Measurements from ENCODE around the gene NMB.
"Not testable (repeated sequence)": the region's sequence is repeated elsewhere in the genome, so short reads cannot be mapped to it uniquely, and the experiment has no call there.

NMB gene

DNA sequence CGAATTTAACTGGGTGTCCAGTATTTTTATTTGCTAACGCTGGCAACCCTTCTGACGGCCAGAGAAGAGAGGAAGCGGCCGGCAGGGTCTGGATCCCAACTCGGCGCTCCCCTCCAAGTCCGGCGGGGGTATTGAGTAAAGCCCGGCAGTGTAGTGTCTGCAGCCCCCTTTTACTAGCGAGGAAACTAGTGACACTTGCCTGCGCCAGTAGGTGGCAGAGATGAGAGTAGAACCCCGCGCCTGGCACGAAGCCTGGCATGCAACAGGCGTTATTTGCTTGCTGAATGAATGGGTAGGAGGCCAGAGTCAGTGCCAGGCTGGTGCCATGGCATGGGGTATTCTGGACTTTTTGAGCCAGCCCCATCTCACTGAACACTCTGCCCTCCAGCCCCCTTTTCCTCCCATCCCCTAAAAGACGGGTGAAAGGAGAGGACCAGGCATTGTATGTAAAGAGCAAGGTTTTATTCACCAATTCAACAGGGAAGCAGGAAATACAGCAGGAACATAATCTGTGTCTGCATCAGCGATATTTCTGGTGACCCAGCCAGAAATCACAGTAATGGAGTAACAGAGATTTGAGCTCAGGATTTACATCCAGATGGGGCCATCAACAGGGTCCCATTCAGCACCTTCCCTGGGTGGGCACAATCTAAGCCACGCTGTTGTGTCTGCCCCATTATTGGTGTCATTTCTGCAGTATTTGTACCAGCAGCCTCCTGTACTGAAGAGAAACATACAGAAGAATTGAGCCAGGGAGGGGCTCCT, 3.1 kb downstream of the NMB start:
- DNase-seq = peak; percentile 65 to 84

DNA sequence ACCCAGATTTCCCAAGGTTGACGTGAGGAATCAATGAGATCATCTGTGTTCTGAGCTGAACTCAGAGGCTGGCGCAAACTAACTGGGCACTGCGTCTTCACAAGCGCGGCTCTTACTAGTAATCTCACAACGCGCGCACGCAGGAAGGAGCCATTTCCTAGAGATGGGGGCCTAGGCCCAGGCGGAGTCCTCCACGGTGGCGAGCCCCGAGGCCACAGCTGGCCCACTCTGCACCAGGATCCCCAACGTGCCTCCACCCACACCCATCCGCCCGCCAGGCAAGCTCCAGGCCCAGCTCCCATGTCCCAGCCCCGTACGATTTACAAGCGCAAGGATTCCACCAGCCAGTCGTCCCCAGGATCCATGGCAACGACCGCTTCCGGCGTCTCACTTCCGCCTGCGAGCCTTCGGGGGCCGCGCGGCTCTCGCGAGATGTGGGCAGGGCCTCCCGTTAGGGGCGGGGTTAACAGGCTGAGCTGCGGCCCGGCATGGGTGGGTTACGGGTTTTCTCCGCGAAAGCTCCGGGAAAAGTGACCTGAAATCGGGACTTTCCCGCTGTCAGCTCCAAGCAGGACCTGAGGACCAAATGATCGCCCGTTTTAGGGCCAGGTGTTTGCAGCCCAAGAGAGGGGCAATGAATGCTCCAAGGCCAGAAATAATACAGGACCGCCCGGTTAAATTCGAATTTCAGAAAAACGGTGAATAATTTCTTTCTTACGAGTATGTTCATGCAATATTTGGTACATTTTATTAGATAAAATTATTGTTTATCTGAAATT, 3.9 kb downstream of the NMB start, which contains the start of gene WDR73:
Gene WDR73, minus strand, starts transcription at position 374 of the 779 bp plus-strand sequence. Its CDS starts 9 bp downstream, at position 365.
- peak; percentile 86 to 95 for DNase-seq

DNA sequence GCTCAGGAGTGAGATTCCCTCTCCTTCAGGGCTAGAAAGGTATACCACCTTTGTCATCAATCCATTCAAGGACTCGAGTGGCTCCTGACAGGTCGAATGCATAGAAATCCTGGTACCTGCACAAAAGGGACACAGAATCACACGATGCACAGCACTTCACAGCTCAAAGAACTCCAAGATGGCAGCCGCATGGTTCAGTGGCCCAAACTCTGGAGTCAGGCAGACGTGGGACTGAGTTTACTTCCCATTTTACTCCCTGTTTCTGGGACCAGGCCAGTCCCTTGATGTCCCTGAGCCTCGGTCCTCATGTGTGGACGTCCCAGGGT, 4.5 kb downstream of the NMB start:
- no peak for DNase-seq

DNA sequence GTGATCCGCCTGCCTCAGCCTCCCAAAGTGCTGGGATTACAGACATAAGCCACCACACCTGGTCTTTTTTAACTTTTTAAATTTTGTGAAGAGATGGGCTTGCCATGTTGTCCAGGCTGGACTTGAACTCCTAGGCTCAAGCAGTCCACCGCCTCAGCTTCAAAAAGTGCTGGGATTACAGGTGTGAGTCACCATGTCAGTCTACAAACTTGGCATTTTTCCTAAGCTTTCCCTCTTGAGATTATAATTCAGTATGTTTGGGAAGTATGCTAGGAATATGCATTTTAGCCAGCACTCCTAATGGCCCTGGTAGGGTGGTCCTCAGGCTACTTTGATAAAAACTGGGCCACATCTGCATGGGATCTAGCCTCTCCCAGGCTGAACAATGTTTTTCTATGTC, 8.3 kb downstream of the NMB start:
- no peak for DNase-seq

DNA sequence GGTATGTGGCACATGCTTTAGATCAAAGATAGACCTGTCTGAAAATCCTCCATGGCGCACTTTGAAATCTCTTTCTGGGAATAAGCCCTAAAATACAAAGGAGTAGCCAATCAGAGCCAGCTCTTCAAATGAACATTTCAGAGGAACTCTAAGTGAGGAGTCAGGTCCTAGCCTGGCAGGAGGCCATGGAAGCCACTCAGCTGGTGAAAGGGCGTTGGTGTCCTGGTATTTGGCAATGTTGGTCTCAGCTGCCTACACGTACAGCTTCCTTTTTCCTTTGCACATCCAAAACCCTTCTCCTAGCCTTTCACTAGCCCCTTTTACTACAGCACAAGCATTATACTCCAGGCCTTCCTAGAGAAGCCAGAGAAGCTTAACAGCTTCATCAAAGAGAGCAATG, 9.5 kb downstream of the NMB start:
- no peak for DNase-seq

DNA sequence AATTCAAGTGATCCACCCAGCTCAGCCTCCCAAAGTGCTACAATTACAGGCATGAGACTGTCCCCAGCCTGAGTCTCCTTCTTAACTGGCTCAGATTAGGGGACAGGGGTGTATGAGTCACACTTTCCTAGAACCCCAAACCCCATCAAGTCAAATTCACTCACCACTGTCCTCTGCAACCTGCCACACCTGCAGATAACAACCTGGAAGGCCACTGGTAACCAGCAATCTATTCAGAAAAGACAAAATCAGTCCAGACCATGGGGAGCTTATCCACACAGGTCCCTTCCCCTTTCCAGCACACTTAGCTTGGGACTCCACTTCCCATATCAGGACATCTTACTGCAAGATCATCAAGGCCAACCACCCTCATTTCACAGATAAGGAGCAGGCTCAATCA, 10.3 kb downstream of the NMB start:
- DNase-seq = no peak

DNA sequence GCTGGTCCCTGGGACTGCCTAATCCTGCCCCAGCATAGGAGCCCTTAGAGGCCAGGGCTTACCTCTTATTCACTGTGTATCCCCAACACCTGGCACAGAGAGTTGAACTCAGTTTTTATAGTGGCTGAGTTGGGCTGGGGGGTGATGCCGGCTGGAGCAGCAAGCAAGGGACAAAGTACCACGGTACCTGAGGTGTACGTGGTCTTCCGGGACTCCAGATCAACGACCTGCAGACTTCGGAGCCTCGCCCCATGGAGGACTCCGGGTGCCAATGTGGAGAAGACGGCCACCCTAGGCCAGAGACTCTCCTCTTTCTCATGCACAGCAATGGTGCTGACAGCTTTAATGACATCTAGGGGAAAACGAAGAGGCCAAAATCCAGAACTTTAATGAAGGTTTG, 12.0 kb downstream of the NMB start:
- DNase-seq = no peak

DNA sequence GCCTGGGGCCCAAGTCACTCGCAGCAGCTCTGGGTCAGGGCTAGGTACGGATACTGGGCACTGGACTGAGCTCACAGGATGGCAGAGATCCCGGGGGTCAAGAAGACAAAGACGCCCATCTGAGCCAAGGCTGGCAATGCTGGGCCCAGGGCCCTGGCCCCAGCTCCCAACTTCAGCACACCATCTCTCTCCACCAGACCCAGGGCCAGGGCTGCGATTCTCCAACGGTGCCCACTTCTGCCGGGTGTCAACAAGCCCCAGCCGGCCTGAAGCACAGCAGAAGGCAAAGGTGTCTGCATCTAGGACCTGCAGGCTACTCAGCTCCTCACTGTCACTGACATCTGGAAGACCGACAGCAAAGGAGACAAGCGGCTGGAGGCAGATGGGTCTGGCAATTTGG, 12.5 kb downstream of the NMB start:
- DNase-seq = no peak

DNA sequence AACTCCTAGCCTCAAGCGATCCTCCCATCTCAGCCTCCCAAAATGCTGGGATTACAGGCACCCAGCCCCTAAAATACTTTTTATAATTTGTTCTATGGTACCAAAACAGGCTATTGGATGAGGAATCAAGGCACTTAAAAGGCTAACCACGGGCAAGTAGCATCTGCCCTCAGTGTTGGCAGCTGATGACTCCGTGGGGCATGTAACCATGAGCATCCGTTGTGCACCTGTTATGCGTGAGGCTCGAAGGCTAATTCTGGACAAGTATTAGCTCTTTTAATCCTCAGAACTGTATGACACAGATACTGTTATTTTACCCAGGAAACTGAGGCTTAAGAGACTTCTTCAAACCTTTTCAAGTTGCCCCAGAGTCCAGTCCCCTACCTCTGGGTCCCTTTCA, 14.2 kb downstream of the NMB start:
- no peak for DNase-seq

DNA sequence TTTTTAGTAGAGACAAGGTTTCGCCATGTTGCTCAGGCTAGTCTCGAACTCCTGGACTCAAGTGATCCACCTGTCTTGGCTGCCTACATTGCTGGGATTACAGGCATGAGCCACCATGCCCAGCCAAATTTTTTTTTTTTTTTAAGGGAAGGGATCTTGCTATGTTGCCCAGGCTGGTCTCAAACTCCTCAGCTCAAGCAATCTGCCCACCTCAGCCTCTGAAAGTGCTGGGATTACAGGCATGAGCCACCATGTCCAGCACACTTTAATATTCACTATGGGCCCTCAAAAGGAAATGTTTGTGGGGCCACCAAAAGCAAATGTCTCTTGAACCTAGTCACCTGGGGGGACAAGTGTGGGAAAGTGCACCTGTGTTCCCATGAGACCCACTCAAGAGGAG, 15.4 kb downstream of the NMB start:
- DNase-seq = not testable (repeated sequence)

DNA sequence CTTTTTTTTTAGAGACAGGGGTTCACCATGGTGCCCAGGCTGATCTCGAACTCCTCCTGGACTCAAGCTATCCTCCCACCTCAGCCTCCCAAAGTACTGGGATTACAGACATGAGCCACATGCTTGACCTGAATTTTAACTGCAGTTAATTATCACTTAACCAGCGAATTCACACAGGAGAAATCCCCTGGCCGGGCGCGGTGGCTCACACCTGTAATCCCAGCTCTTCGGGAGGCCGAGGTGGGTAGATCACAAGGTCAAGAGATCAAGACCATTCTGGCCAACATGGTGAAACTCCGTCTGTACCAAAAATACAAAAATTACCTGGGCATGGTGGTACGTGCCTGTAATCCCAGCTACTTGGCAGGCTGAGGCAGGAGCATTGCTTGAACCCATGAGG, 16.1 kb downstream of the NMB start:
- not testable (repeated sequence) for DNase-seq

DNA sequence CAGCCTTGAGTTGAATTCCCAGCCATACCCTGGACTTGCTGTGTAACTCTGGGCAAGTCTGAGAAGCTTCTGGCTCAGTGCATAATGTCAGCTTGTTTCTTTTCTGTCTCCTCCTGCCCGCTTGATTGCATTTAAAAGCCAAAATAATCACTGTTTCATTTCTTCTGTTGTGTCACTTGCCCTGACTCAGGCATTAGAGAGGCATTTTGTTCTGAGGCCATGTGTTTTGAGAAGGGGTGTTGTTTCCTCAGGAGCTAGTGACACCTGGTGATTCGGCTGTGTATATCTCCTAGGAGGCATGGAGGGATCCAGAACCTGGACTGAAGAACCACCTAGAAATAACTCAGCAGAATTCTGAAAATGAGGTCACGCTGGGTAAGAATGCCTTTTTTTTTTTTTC, 19.9 kb downstream of the NMB start:
- no peak for DNase-seq

DNA sequence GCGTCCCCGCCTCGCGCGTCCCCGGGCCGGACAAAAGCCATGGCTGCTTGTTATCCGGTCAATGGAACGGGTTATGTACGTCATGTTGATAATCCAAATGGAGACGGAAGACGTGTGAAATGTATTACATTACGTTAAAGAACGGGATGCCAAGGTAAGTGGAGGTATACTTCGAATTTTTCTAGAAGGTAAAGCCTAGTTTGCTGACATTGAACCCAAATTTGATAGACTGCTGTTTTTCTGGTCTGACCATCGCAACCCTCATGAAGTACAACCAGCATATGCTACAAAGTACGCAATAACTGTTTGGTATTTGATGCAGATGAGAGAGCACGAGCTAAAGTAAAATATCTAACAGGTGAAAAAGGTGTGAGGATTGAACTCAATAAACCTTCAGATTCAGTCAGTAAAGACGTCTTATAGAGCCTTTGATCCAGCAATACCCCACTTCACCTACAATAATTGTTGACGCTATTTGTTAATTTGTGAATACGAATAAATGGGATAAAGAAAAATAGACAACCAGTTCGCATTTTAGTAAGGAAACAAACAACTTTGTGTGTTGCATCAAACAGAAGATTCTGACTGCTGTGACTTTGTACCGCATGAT, 23.7 kb downstream of the NMB start:
- no peak for DNase-seq

DNA sequence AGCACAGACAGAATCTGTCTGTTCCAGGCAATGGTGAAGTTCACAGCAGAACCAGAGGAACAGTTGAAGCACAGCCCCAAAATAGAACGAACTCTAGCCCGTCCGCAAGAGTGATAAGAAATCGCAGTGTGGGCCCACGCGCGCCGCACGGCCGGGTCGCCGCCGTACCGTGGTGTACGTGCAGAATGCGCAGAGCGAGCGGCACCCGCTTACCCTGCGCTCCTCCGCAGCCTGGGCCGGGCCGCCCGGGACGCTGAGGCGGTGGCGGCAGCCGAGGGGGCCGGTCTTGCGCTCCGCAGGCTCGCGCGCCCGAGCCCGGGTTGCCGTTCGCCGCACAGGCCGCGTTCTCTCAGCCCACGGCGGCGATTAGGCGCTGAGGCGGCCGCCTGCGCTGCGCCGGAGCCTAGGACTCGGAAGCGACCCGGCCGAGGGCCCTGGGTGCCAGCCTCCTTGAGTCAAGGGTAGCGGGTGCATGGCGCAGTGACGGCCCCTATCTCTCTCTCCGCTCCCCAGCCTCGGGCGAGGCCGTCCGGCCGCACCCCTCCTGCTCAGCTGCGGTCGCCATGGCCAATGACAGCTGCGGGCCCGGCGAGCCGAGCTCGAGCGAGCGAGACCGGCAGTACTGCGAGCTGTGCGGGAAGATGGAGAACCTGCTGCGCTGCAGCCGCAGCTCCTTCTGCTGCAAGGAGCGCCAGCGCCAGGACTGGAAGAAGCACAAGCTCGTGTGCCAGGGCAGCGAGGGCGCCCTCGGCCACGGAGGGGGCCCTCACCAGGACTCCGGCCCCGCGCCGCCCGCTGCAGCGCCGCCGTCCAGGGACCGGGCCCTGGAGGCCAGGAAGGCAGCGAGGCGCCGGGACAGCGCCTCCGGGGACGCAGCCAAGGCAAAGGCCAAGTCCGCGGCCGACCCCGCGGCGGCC, 24.4 kb downstream of the NMB start:
- peak in 1 of 2 experiments; percentile 13 for DNase-seq

DNA sequence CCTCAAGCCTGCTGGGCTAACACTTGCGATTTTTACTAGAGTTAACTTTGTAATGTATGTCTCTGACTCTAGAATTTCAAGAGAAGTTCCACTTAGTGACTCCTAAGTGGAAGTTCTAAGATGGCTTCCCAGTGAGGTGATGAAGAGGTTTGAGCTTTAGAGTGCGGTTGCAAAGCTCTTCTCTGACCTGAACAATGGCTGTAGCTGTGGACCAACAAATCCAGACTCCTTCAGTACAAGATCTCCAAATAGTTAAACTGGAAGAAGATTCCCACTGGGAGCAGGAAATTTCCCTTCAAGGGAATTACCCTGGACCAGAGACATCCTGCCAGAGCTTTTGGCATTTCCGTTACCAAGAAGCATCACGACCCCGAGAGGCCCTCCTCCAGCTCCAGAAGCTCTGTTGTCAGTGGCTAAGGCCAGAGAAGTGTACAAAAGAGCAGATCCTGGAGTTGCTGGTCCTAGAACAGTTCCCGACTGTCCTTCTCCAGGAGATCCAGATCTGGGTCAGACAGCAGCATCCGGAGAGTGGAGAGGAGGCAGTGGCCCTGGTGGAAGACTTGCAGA, 26.2 kb downstream of the NMB start:
- peak in 1 of 2 experiments; percentile 30 for DNase-seq

DNA sequence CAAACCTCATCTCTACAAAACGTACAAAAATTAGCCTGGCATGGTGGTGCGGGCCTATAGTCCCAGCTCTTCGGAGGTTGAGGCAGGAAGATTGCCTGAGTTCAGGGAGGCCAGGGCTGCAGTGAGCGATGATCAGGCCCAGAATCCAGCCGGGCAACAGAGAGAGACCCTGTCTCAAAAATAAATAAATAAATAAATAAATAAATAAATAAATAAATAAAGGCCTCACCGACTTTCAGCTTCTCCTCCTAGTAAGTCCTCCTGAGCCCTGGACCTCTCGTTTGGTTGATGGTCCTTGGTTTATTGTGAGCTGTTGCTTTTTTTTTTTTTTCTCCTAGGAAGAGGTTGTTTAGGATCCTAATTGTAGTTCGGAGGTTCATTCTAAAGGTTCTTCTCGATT, 29.0 kb downstream of the NMB start:
- DNase-seq = no peak

DNA sequence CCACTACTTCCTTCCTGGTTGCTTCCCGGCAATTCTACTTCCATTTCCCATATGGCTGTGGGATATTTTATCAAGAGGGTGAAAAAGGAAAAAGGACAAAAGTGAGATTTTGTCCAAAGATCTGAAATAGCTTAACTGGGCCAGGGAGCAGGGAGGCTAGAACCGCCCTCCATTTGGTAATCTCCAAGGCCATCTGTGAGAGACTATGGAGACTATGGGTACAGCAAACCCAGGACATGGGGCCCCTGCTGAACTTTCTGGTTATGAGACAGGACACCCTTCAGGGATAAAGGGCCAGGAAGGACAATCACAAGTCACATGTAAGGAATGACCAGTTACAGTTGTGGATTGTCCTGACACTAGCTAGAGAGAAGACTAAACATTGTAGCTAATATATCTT, 32.9 kb downstream of the NMB start:
- DNase-seq = no peak

DNA sequence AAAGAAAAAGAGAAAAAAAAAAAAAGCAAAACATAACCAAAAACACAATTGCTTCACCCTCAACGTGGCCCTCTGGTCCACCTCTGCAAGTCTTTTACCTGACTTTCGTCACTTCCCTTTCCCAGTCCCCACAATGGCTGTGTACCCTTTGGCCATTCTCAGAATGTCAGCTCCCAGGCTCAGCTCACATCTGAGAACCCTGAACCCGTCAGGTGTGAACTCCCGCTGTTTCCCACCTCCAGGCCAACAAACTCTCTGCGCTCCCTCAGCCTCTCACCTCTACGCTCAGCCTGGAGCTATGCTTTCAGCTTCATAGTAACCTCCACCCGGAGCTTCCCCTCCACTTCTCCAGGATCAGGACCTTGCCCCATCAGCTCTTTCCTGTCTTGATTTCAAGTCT, 33.6 kb downstream of the NMB start:
- DNase-seq = no peak

DNA sequence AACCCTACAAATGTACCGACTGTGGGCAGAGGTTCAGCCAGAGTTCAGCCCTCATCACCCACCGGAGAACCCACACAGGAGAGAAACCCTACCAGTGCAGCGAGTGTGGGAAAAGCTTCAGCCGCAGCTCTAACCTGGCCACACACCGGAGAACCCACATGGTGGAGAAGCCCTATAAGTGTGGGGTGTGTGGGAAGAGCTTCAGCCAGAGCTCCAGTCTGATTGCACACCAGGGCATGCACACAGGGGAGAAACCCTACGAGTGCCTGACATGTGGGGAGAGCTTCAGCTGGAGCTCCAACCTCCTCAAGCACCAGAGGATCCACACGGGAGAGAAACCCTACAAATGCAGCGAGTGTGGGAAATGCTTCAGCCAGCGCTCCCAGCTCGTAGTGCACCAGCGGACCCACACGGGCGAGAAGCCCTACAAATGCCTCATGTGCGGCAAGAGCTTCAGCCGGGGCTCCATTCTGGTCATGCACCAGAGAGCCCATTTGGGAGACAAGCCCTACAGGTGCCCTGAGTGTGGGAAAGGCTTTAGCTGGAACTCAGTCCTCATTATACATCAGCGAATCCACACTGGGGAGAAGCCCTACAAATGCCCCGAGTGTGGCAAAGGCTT, 36.5 kb downstream of the NMB start:
- no peak for DNase-seq

DNA sequence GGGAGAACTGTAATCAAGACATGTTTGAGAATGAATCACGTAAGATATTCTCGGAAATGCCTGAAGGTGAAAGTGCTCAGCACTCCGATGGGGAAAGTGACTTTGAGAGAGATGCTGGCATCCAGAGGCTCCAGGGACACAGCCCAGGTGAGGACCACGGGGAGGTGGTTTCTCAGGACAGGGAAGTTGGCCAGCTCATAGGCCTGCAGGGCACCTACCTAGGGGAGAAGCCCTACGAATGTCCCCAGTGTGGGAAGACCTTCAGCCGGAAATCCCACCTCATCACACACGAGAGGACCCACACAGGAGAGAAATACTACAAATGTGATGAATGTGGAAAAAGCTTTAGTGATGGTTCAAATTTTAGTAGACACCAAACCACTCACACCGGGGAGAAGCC, 37.4 kb downstream of the NMB start:
- no peak for DNase-seq

DNA sequence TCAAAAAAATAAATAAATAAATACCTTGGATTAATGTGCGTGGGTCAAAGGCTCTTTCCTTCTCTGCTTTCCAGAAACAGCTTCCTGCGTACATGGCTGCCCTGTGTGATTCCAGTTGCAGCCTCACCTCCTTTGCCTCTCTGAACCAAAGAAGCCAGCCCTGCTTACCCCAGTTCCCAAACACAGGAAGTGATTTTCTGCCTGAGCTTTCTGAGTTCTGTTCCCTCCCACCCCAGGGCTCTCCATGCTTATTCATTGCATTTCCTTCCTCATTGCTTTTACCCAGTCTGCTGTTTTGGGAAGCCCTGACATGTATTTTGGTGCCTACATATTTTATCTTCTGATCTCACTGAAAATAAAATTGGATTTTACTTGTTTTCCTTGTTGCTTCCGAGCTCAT, 41.8 kb downstream of the NMB start:
- no peak for DNase-seq

DNA sequence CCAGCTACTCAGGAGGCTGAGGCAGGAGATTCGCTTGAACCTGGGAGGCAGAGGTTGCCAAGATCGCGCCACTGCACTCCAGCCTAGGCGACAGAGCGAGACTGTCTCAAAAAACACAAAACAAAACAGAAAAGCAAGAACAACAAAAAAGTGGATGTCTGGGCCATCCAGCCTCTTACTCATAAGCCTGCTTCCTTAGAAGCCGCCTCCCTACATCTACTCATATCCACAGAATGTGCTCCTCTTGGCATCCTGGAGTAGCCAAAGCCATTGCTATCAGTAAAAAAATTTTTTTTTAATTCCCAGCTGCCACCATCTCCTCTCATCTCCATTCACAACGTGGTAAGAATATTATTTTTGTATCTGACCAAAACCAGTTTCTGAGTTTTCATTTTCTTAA, 46.4 kb downstream of the NMB start:
- DNase-seq = no peak

Data from NCI-H446 (cell line).